GM12878 (cell line): Measurements from ENCODE around the gene FGR. TPM values are rescaled to one million over a fixed set of nuclear protein-coding genes. Genes with fewer than 3 reads are reported as not detected.

Source experiments
- ATAC-seq: fragments of 200-7000 bp; cut with Tn5 transposase; 3 replicates; pipeline ENCODE4 v1.9.1; 2020; ENCODE audit warnings: mild to moderate bottlenecking, moderate library complexity
- BruUV-seq: library from RNA; stranded (reverse); fragments of 400-500 nt; replicated peaks from 2 replicates; lab custom pipeline; 2021; lab: Mats Ljungman, UMichigan
- CTCF ChIA-PET: fragments of 300-600 bp; sonication (Branson Sonifier 250); formaldehyde crosslinking; extraction: SDS; loops from one replicate; lab custom pipeline; 2021; ENCODE audit warnings: inconsistent platforms; lab: Yijun Ruan, JAX
- POLR2A ChIA-PET: fragments of 350-600 bp; formaldehyde crosslinking; extraction: SDS; loops from one replicate; lab custom pipeline; 2021; ENCODE audit warnings: inconsistent platforms; lab: Charles Lee
- RAD21 ChIA-PET: fragments of 300-600 bp; sonication (Branson Sonifier 250); formaldehyde crosslinking; loops from one replicate; lab custom pipeline; 2023; ENCODE audit warnings: antibody characterized with exemption; ENCODE audit not compliant: unreplicated experiment; lab: Charles Lee
- SMC1A ChIA-PET: fragments of 300-600 bp; sonication (Branson Sonifier 250); formaldehyde crosslinking; loops from one replicate; lab custom pipeline; 2023; ENCODE audit not compliant: unreplicated experiment, uncharacterized antibody; lab: Charles Lee
- DNase-seq: peaks from one replicate; pipeline ENCODE4 v3.0.0-alpha.2; 2011; ENCODE audit warnings: low read depth, low spot score
- FAIRE-seq: peaks from 3 replicates; lab custom pipeline; 2011; peaks lifted over from hg19 to GRCh38; lab: Jason Lieb, UNC
- H2AFZ ChIP-seq: 2 replicates; pipeline ENCODE4 v1.6.0; 2011; ENCODE audit warnings: low read depth, low read length, control low read depth; ENCODE audit not compliant: control insufficient read depth
- H3K27ac ChIP-seq: 2 replicates; pipeline ENCODE4 v1.5.1; 2011; ENCODE audit warnings: control low read depth; ENCODE audit not compliant: control insufficient read depth, insufficient read depth
- H3K27me3 ChIP-seq, 2 experiments: replicated peaks in 1 of 2; 2 replicates each; pipeline versions ENCODE4 v1.6.0 to v1.6.1; 2011; ENCODE audit warnings: low read length in 1 of 2; ENCODE audit not compliant: control insufficient read depth in 2 of 2, insufficient read depth in 2 of 2
- H3K36me3 ChIP-seq, 2 experiments: 2 replicates each; pipeline ENCODE4 v1.5.1; 2011; ENCODE audit warnings: low read length in 1 of 2; ENCODE audit not compliant: control insufficient read depth in 2 of 2, insufficient read depth in 2 of 2
- H3K4me1 ChIP-seq: 2 replicates; pipeline ENCODE4 v1.6.1; 2011; ENCODE audit warnings: mild to moderate bottlenecking, low read length, moderate library complexity, mixed read lengths; ENCODE audit not compliant: control insufficient read depth, insufficient read depth
- H3K4me2 ChIP-seq: 2 replicates; pipeline ENCODE4 v1.6.0; 2011; ENCODE audit warnings: control low read depth; ENCODE audit not compliant: control insufficient read depth, insufficient read depth
- H3K4me3 ChIP-seq: fragments of 200-600 bp; sonication (generic); 2 replicates; pipeline ENCODE4 v1.5.1; 2016
- H3K79me2 ChIP-seq: 2 replicates; pipeline ENCODE4 v1.6.0; 2011; ENCODE audit warnings: low read length; ENCODE audit not compliant: control insufficient read depth, insufficient read depth
- H3K9ac ChIP-seq: 2 replicates; pipeline ENCODE4 v1.8.0; 2011; ENCODE audit warnings: low read length, control low read depth, mixed read lengths; ENCODE audit not compliant: control insufficient read depth, insufficient read depth
- H3K9me3 ChIP-seq: replicated peaks from 3 replicates; pipeline ENCODE4 v1.5.1; 2011; ENCODE audit warnings: mild to moderate bottlenecking, low read length; ENCODE audit not compliant: control insufficient read depth, insufficient read depth
- H4K20me1 ChIP-seq: 2 replicates; pipeline ENCODE4 v1.6.0; 2011; ENCODE audit not compliant: control insufficient read depth, insufficient read depth
- CBX5 ChIP-seq: sonication (generic); IDR thresholded peaks from 2 replicates; pipeline ENCODE4 v1.6.1; 2016; ENCODE audit warnings: low read depth, moderate library complexity, mild to moderate bottlenecking, inconsistent platforms
- CHD2 ChIP-seq: IDR thresholded peaks from 2 replicates; pipeline ENCODE4 v1.6.1; 2011; ENCODE audit warnings: low read depth, low read length, improper control_type of control experiment, borderline replicate concordance
- CHD4 ChIP-seq: fragments of 200-600 bp; sonication (generic); IDR thresholded peaks from 2 replicates; pipeline ENCODE4 v1.6.1; 2016; ENCODE audit warnings: mild to moderate bottlenecking
- E4F1 ChIP-seq: fragments of 450-650 bp; IDR thresholded peaks from 2 replicates; pipeline ENCODE4 v1.6.1; 2018; ENCODE audit warnings: borderline replicate concordance, mild to moderate bottlenecking; ENCODE audit not compliant: partially characterized antibody
- EED ChIP-seq: sonication (generic); IDR thresholded peaks from 2 replicates; pipeline ENCODE4 v1.6.1; 2016; ENCODE audit warnings: antibody characterized with exemption, low read depth
- GABPA ChIP-seq: IDR thresholded peaks from 2 replicates; pipeline ENCODE4 v1.6.1; 2014; ENCODE audit warnings: antibody characterized with exemption, low read depth, mild to moderate bottlenecking, inconsistent platforms
- KAT2A ChIP-seq: conservative IDR thresholded peaks from 2 replicates; pipeline ENCODE4 v1.6.1; 2011; ENCODE audit warnings: low read depth, low read length; ENCODE audit not compliant: control insufficient read depth
- MLLT1 ChIP-seq: fragments of 450-650 bp; IDR thresholded peaks from 2 replicates; pipeline ENCODE4 v1.6.1; 2016; ENCODE audit warnings: mild to moderate bottlenecking
- PAX5 ChIP-seq: IDR thresholded peaks from 2 replicates; pipeline ENCODE4 v1.6.1; 2011; ENCODE audit warnings: low read depth, low read length, borderline replicate concordance
- POLR2AphosphoS5 ChIP-seq: IDR thresholded peaks from 2 replicates; pipeline ENCODE4 v1.6.1; 2011; ENCODE audit warnings: mild to moderate bottlenecking, low read length, inconsistent platforms
- RB1 ChIP-seq: fragments of 450-650 bp; formaldehyde crosslinking; IDR thresholded peaks from 2 replicates; pipeline ENCODE4 v1.6.1; 2017; ENCODE audit warnings: mild to moderate bottlenecking, borderline replicate concordance
- ZNF217 ChIP-seq: fragments of 450-650 bp; IDR thresholded peaks from 2 replicates; pipeline ENCODE4 v1.6.1; 2017; ENCODE audit warnings: antibody characterized with exemption, mild to moderate bottlenecking
- ZNF622 ChIP-seq: fragments of 450-650 bp; IDR thresholded peaks from 2 replicates; pipeline ENCODE4 v1.6.1; 2017; ENCODE audit warnings: mild to moderate bottlenecking, inconsistent platforms
- WGBS: methylation state at CpG from one replicate; pipeline ENCODE4 v1.1.6; 2016; ENCODE audit warnings: low lambda C conversion rate; ENCODE audit not compliant: insufficient replicate concordance, insufficient coverage; ENCODE audit errors: missing lambda C conversion rate; 5-methylcytosine and 5-hydroxymethylcytosine counted together
- in situ Hi-C: fragments of 300-500 bp; cut with MboI; formaldehyde crosslinking; loops from 9 replicates; pipeline ENCODE4 v1.14.3; 2018; ENCODE audit warnings: mixed read lengths
- intact Hi-C: fragments of 100-400 bp; cut with micrococcal nuclease; formaldehyde crosslinking; loops from one replicate; pipeline ENCODE4 v1.14.2; 2022; ENCODE audit not compliant: unreplicated experiment
- polyA plus RNA-seq, 11 experiments: library from polyadenylated mRNA; depleted of rRNA in 4 of 11; unstranded in 6 of 11; stranded (reverse) in 5 of 11; fragments of >200 nt; fragmentation: Nextera tagmentation in 4 of 11; fragmentation: Illumina TruSeq in 1 of 11; extraction: Ambion mirVana in 4 of 11; extraction: Trizol in 1 of 11; gene quantifications; 1 replicate in 1 of 11; 2 replicates in 10 of 11; pipeline versions ENCODE4 v1.2.1 to v1.2.3, GENCODE V29; 2011 to 2016; ENCODE audit warnings: inconsistent platforms in 2 of 11, missing spikeins in 2 of 11, low read depth in 1 of 11
- total RNA-seq, 4 experiments: library from RNA; depleted of rRNA in 3 of 4; stranded (reverse); fragments of >200 nt in 3 of 4; fragmentation: Illumina TruSeq in 1 of 4; extraction: Trizol in 1 of 4; gene quantifications; 2 replicates each; pipeline versions ENCODE4 v1.2.1 to v1.2.3, GENCODE V29; 2013 to 2021
- TF ChIP-seq, protein P1 (sequence below): IDR thresholded peaks from 2 replicates; pipeline ENCODE4 v1.6.1; 2012; ENCODE audit warnings: improper control_type of control experiment, low read depth, low read length; ENCODE audit not compliant: insufficient replicate concordance

Gene FGR
- total and polyA plus RNA-seq, 10 of the 15 experiments (the other 5 are each of a cell fraction or from before 2014, with no cell fraction given), result 10.9 to 193 (median 74.7) TPM

DNA sequence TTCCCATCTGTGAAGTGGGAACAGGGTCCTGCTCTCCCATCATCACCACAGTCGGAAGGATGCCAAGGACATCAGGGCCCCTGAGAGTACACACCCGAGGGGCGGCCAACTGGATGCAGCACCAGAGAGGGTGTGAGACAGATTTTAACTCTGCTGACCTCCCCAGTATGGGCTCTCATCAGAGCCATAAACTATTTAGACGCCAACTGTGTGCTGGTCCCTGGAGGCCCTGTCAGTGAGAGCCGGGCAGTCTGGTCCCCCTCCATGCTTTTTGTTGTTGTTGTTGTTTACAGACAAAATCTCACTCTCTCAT lies 1.7 kb downstream of the FGR start:
- Histone ChIP-seq H3K9me3 (no peaks in the 10 kb centered on the region; the same call in 2 of the 3 replicates), H3K79me2 (peaks cover 3% of the 10 kb centered on the region), H3K36me3 (no peaks in the 10 kb centered on the region), H3K27me3 (no peaks in the 10 kb centered on the region), H3K27ac (peak overlapping the region; percentile 95), H3K9ac (peak overlapping the region; percentile 86), H2AFZ (peak overlapping the region; percentile 4; the same call in 1 of the 2 replicates), H3K4me3 (peak overlapping the region; percentile 66), H4K20me1 (no peaks in the 10 kb centered on the region), H3K4me1 (peaks cover 80% of the 10 kb centered on the region), H3K4me2 (peak overlapping the region; percentile 87)
- in situ Hi-C loops, result no loop called here
- FAIRE-seq (no peak), ATAC-seq (peak; percentile 2; the same call in 1 of the 3 replicates), DNase-seq (no peak)
- 31% methylated on average over 5 of the region's 5 CpGs for WGBS
- intact Hi-C loops, result loop anchor here (1.0 kb wide), 1 partner anchor 30 kb away; no protein-coding TSS in a partner anchor
- TSS peak; percentile 88 for BruUV-seq
- ChIA-PET SMC1A (interaction anchor here (0.6 to 10.4 kb wide), 5 partner anchors 23 to 217 kb away, joined by 3 to 87 read pairs (median 11); no protein-coding TSS in a partner anchor), RAD21 (interaction anchor here (1.0 to 17.1 kb wide), 5 partner anchors 11 to 194 kb away, joined by 3 to 211 read pairs (median 33); no protein-coding TSS in a partner anchor), CTCF (interaction anchor here (1.1 to 17.2 kb wide), 6 partner anchors 10 to 28 kb away, joined by 3 to 208 read pairs (median 23); partner anchors contain the start of gene AHDC1), POLR2A (interaction anchor here (0.8 to 14.3 kb wide), 6 partner anchors 13 to 65 kb away, joined by 3 to 141 read pairs (median 59); no protein-coding TSS in a partner anchor)
- TF ChIP-seq ZNF217 (no peak; the same call in 1 of the 2 replicates), RB1 (no peak), CHD4 (no peak), PAX5 (no peak), CBX5 (no peak), KAT2A (no peak), MLLT1 (0 out of 2 replicates have a peak, but pooled peaks have one; percentile 2), EED (no peak), POLR2AphosphoS5 (peak; percentile 70; the same call in 1 of the 2 replicates), GABPA (no peak), ZNF622 (no peak), CHD2 (no peak), E4F1 (no peak)
- TF ChIP-seq, protein P1, sequence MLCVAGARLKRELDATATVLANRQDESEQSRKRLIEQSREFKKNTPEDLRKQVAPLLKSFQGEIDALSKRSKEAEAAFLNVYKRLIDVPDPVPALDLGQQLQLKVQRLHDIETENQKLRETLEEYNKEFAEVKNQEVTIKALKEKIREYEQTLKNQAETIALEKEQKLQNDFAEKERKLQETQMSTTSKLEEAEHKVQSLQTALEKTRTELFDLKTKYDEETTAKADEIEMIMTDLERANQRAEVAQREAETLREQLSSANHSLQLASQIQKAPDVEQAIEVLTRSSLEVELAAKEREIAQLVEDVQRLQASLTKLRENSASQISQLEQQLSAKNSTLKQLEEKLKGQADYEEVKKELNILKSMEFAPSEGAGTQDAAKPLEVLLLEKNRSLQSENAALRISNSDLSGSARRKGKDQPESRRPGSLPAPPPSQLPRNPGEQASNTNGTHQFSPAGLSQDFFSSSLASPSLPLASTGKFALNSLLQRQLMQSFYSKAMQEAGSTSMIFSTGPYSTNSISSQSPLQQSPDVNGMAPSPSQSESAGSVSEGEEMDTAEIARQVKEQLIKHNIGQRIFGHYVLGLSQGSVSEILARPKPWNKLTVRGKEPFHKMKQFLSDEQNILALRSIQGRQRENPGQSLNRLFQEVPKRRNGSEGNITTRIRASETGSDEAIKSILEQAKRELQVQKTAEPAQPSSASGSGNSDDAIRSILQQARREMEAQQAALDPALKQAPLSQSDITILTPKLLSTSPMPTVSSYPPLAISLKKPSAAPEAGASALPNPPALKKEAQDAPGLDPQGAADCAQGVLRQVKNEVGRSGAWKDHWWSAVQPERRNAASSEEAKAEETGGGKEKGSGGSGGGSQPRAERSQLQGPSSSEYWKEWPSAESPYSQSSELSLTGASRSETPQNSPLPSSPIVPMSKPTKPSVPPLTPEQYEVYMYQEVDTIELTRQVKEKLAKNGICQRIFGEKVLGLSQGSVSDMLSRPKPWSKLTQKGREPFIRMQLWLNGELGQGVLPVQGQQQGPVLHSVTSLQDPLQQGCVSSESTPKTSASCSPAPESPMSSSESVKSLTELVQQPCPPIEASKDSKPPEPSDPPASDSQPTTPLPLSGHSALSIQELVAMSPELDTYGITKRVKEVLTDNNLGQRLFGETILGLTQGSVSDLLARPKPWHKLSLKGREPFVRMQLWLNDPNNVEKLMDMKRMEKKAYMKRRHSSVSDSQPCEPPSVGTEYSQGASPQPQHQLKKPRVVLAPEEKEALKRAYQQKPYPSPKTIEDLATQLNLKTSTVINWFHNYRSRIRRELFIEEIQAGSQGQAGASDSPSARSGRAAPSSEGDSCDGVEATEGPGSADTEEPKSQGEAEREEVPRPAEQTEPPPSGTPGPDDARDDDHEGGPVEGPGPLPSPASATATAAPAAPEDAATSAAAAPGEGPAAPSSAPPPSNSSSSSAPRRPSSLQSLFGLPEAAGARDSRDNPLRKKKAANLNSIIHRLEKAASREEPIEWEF, result no peak
